Jurkat, Clone E6-1 (cell line): ENCODE results near the gene LETM1.

Experiments used
- DNase-seq: peaks from one replicate; pipeline ENCODE4 v3.0.0-alpha.2; 2011; ENCODE audit warnings: low read depth, low spot score
- H3K4me3 ChIP-seq: 2 replicates; pipeline ENCODE4 v1.5.1; 2011; ENCODE audit warnings: mild to moderate bottlenecking, low read length, control low read depth, moderate library complexity

Gene LETM1

GRCh38 chr4:1772853-1773538 lies 83.0 kb downstream of the LETM1 start:
- no peak overlapping the region for H3K4me3 ChIP-seq
- no peak for DNase-seq

- DNase-seq: no peak
- no peak overlapping the region for H3K4me3 ChIP-seq
Measured at GRCh38 chr4:1771555-1772305, 84.2 kb downstream of the LETM1 start.

- no peak for DNase-seq
- no peak overlapping the region for H3K4me3 ChIP-seq
Measured at GRCh38 chr4:1770791-1771231, 85.1 kb downstream of the LETM1 start.

- no peak for DNase-seq
- no peak overlapping the region for H3K4me3 ChIP-seq
Measured at GRCh38 chr4:1770245-1770644, 85.7 kb downstream of the LETM1 start.

GRCh38 chr4:1769692-1770091 lies 86.3 kb downstream of the LETM1 start:
- DNase-seq: no peak
- no peak overlapping the region for H3K4me3 ChIP-seq

GRCh38 chr4:1768367-1769034 lies 87.5 kb downstream of the LETM1 start:
- H3K4me3 ChIP-seq: no peak overlapping the region
- no peak for DNase-seq

- no peak overlapping the region; the same call in 1 of the 2 replicates for H3K4me3 ChIP-seq
- DNase-seq: no peak
Measured at GRCh38 chr4:1767770-1768366, 88.1 kb downstream of the LETM1 start.

GRCh38 chr4:1767061-1767769 lies 88.7 kb downstream of the LETM1 start:
- H3K4me3 ChIP-seq: no peak overlapping the region; the same call in 1 of the 2 replicates
- DNase-seq: no peak

GRCh38 chr4:1766106-1767060 lies 89.6 kb downstream of the LETM1 start:
- no peak overlapping the region for H3K4me3 ChIP-seq
- DNase-seq: no peak

- H3K4me3 ChIP-seq: no peak overlapping the region
- no peak for DNase-seq
Measured at GRCh38 chr4:1765409-1766072, 90.4 kb downstream of the LETM1 start.

- DNase-seq: no peak
- no peak overlapping the region for H3K4me3 ChIP-seq
Measured at GRCh38 chr4:1764670-1765069, 91.3 kb downstream of the LETM1 start.

GRCh38 chr4:1763550-1764080 lies 92.3 kb downstream of the LETM1 start:
- no peak for DNase-seq
- H3K4me3 ChIP-seq: no peak overlapping the region

GRCh38 chr4:1763070-1763549 lies 92.8 kb downstream of the LETM1 start:
- no peak for DNase-seq
- H3K4me3 ChIP-seq: no peak overlapping the region

GRCh38 chr4:1762264-1763010 lies 93.5 kb downstream of the LETM1 start:
- DNase-seq: no peak
- no peak overlapping the region for H3K4me3 ChIP-seq
